Stimulated activated naive CD4-positive, alpha-beta T cell (primary cell): ENCODE measurements around the gene ARL2.
A peak's percentile ranks its signal among the peaks of the same experiment; 100 is the strongest.
"Not testable (repeated sequence)": the region's sequence is repeated elsewhere in the genome, so short reads cannot be mapped to it uniquely, and the experiment has no call there.

Source experiments
- DNase-seq, 6 experiments: peaks; one replicate each; lab custom pipeline; 2025; lab: John Stamatoyannopoulos, UW

Gene ARL2

GRCh38 chr11:65013888-65014725 is at the start of gene ARL2:
Gene ARL2, plus strand, starts transcription at chr11:65014160. Its CDS starts 48 bp downstream, at chr11:65014208.
- peak; percentile 70 to 92 (median 82) for DNase-seq

GRCh38 chr11:64967375-64967774 is 46.6 kb upstream of the ARL2 start:
- DNase-seq, result no peak

- DNase-seq, result no peak
These were observed 44.8 kb upstream of the ARL2 start for GRCh38 chr11:64969209-64969608.

- DNase-seq, result no peak
These were observed 43.2 kb upstream of the ARL2 start for GRCh38 chr11:64970731-64971151.

GRCh38 chr11:64971421-64972233 is 42.3 kb upstream of the ARL2 start, which contains the start of gene MAJIN:
Gene MAJIN, minus strand, starts transcription at chr11:64972108. Its CDS starts 12,703 bp downstream, at chr11:64959405.
- DNase-seq, result peak; percentile 74 to 92 (median 89)

- no peak for DNase-seq
These were observed 39.8 kb upstream of the ARL2 start for GRCh38 chr11:64974124-64974523.

GRCh38 chr11:64976651-64977050 is 37.3 kb upstream of the ARL2 start:
- no peak for DNase-seq

- not testable (repeated sequence) for DNase-seq
These were observed 30.6 kb upstream of the ARL2 start for GRCh38 chr11:64983339-64983738.

GRCh38 chr11:64987998-64988854 is 25.7 kb upstream of the ARL2 start:
- DNase-seq, result no peak

GRCh38 chr11:64989416-64989815 is 24.5 kb upstream of the ARL2 start:
- DNase-seq, result no peak

GRCh38 chr11:64990222-64990923 is 23.6 kb upstream of the ARL2 start:
- no peak for DNase-seq

- no peak for DNase-seq
These were observed 19.6 kb upstream of the ARL2 start for GRCh38 chr11:64994318-64994717.

- DNase-seq, result no peak
These were observed 17.6 kb upstream of the ARL2 start for GRCh38 chr11:64996327-64996709.

- DNase-seq, result no peak
These were observed 17.1 kb upstream of the ARL2 start, which contains the start of gene BATF2 for GRCh38 chr11:64996710-64997380. Gene BATF2, minus strand, starts transcription at chr11:64996971. Its CDS starts 57 bp downstream, at chr11:64996914.

GRCh38 chr11:64998141-64998540 is 15.8 kb upstream of the ARL2 start:
- no peak for DNase-seq

GRCh38 chr11:64998690-64999431 is 15.1 kb upstream of the ARL2 start:
- no peak for DNase-seq

- DNase-seq, result no peak
These were observed 14.5 kb upstream of the ARL2 start for GRCh38 chr11:64999478-64999877.

GRCh38 chr11:65002706-65003105 is 11.3 kb upstream of the ARL2 start:
- no peak for DNase-seq

- DNase-seq, result no peak
These were observed 10.7 kb upstream of the ARL2 start for GRCh38 chr11:65003282-65003681.

- not testable (repeated sequence) for DNase-seq
These were observed 10.0 kb upstream of the ARL2 start for GRCh38 chr11:65003968-65004367.
